Ureter (tissue), 1 donor: ENCODE measurements around the gene PLCH1. TPM values are rescaled to one million over a fixed set of nuclear protein-coding genes. Genes with fewer than 3 reads are reported as not detected.
"Not testable (repeated sequence)": the region's sequence is repeated elsewhere in the genome, so short reads cannot be mapped to it uniquely, and the experiment has no call there.

Experiments used
- DNase-seq: peaks from one replicate; pipeline ENCODE4 v3.0.0-alpha.2; 2020; ENCODE audit warnings: low spot score
- total RNA-seq: library from RNA; stranded (reverse); gene quantifications from one replicate; pipeline ENCODE4 v1.2.4, GENCODE V29; 2023
- donor health status: DM: yes; HTN: yes; CAD: no.

Gene PLCH1
- total RNA-seq, 1 donor from 2014 or later: 7.8 TPM

GRCh38 chr3:155420881-155421486, 323.9 kb downstream of the PLCH1 start:
- DNase-seq: no peak

GRCh38 chr3:155420406-155420805, 324.5 kb downstream of the PLCH1 start:
- DNase-seq: no peak

DNA sequence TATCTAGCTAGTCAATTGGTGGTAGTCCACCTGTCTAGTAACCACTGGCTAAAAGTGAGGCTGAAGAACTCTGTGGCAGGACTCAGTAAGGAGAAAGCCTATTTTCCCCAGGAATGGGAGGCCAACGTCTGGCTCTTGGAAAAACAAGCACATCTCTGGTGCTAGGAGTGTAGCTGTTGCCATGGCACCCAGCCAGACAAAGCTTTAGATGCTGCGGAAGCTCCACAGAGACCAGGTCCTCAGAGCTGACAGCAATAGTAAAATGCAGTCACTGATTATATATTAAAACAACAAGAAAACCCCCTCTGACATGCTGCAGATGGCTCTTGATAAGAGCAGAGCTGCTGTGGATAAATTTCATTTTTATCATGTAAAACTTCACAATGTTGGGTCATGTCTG, 326.5 kb downstream of the PLCH1 start:
- DNase-seq: no peak

DNA sequence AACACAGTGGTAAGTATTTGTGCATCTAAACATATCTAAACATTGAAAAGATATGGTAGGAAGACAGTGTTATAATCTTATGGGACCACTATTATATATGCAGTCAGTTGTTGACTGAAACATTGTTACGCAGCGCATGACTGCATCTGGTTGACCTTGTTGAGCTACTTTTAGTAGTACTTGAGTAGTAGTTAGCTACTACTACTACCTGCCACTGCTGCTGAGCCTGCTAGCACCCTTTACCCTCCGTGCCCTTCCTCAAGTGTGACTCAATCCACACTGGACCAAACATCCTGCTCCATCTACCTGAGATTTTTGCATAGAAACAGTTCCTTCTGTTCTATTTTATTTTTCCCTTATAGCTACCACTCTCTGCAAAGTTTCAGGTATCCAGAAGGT, 327.8 kb downstream of the PLCH1 start:
- DNase-seq: no peak

GRCh38 chr3:155416500-155417118, 328.3 kb downstream of the PLCH1 start:
- no peak for DNase-seq

- no peak for DNase-seq
Measured at GRCh38 chr3:155412904-155413303, 332.0 kb downstream of the PLCH1 start.

GRCh38 chr3:155411500-155412223, 333.2 kb downstream of the PLCH1 start:
- DNase-seq: no peak

GRCh38 chr3:155409336-155409735, 335.5 kb downstream of the PLCH1 start:
- no peak for DNase-seq

DNA sequence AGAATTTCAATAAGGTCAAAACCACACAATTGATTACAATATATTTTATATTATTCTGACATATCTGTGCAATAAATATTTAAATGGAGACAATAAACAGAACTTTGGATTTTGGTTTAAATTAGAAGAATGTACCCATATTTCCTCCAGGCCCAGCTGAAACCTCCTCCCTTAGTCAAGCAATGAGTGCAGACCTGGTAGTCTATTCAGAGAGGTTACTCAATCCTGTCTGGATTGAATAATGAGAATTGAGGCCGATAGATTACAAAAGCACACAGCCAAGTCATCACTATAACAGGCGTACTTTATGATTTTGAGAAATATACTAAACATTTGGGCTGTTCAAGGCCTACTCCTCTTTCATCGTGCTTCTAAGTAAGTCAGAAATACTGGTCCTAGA, 336.9 kb downstream of the PLCH1 start:
- DNase-seq: no peak

DNA sequence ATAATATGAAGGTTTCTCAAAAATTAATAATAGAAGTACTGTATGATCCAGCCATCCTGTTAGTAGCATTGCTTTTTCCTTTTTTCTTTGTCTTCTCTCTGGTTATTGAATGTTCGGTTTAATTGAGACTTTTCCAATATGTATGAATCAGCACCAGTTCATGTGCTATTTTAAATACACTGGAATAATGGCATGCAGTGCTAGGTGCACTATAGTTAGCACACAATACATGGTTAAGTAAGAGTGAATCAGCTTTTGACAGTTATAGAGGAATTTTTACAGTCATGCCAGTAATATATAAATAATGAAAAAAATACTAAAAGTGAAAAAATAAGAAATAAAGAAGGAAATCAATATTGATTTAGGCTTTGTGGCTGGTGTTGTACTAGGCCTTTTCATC, 337.5 kb downstream of the PLCH1 start:
- DNase-seq: no peak

- DNase-seq: no peak
Measured at GRCh38 chr3:155404486-155404885, 340.4 kb downstream of the PLCH1 start.

DNA sequence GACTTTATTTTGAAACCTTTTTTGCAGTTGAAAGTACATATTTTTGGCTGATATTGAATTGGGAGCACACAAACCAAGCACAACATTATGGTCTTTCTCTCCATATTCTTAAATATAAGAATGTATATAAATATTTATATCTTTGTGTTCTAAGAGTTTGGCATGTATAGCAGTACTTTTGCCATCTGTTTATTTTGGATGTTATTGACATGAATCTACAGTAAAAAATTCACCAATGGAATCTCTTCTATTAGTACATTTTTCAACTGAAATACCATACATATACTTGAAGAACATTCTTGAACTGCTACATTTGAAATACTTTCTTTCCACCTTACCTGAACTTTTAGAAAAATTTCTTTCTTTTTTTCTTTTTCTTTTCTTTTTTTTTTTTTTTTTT, 342.2 kb downstream of the PLCH1 start:
- no peak for DNase-seq

- DNase-seq: no peak
Measured at GRCh38 chr3:155398046-155398445, 346.8 kb downstream of the PLCH1 start.

DNA sequence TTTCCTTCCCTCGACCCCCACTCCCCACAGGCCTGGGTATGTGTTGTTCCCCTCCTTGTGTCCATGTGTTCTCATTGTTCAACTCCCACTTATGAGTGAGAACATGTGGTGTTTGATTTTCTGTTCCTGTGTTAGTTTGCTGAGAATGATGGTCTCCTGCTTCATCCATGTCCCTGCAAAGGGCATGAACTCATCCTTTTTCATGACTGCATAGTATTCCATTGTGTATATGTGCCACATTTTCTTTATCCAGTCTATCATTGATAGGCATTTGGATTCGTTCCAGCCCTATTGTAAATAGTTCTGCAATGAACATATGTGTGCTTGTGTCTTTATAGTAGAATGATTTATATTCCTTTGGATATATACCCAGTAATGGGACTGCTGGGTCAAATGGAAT, 350.0 kb downstream of the PLCH1 start:
- DNase-seq: not testable (repeated sequence)

DNA sequence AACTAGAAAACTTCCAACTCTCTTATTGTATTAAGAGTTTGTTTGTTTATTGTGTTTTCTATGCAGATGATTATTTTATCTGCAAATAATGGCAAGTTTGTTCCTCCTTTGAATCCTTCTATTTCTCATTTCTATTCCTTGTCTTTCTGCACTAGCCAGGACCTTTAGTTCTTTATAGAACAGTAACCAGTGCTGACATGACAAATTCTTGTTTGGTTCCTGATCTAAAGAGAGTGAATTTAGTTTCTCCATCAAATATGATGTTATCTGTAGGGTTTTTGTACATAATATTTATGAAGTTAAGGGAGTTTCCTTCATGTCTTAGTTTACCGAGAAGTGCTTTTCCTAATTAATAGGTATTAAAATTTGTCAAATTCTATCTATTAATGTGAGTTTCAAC, 350.6 kb downstream of the PLCH1 start:
- no peak for DNase-seq

DNA sequence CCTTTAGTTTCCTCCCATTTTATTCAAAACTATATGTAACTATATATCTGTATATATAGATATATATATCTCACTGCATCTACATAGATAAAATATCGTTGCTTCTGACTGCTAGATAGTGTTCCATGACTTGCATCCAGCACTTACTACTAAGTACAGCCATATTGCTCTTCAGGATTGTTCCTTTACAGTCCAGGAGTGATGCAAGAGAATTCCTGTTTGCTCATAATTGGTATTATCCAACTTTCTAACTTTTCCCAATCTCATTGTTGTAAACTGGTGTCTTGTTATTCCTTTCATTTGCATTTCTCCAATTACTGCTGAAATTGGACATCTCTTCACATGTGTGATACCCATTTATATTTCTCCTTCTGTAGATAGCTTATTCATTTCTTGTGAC, 351.6 kb downstream of the PLCH1 start:
- DNase-seq: no peak

GRCh38 chr3:155392138-155392537, 352.7 kb downstream of the PLCH1 start:
- no peak for DNase-seq

- peak; percentile 44 for DNase-seq
Measured at GRCh38 chr3:155391551-155391958, 353.3 kb downstream of the PLCH1 start.

DNA sequence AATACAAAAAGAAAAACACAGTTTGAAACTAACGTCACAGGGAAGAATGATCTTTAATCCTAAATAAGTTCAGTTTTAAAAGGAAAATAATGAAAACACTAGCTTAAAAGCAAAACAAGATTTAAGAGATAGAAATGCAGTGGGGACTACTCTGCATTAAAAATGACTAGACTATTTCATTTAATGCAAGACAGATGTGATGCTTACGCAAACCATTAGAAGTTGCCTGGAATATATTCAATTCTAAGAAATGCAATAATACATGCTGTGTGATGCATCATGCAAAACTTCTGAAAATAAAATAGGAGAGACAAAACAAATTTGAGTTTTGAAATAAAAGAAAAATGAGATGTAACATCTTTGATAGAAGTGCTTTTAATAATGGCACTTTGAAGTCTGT, 353.8 kb downstream of the PLCH1 start:
- DNase-seq: no peak

- DNase-seq: no peak
Measured at GRCh38 chr3:155390351-155390750, 354.5 kb downstream of the PLCH1 start.

DNA sequence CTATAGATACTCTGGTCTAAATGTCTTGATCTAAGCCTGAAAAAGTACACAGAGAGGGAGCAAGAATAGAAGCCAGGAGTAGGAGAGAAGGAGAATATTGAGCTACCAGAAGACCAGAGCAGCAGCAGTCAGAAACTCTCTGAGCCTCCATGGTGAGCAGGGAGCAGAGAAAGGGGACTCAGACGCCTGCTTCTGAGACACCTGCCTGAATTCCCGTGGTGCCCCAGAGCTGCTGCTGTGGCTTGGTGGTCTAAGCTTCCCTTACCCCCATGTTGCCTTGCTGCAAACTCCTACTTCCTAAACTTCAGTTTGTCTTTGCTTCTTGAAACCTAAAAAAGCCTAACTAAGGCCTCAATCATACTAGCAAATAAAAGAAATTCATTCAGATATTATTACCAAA, 356.5 kb downstream of the PLCH1 start:
- DNase-seq: no peak

- DNase-seq: no peak
Measured at GRCh38 chr3:155387571-155387970, 357.3 kb downstream of the PLCH1 start.

- no peak for DNase-seq
Measured at GRCh38 chr3:155386919-155387318, 358.0 kb downstream of the PLCH1 start.
